Psoas muscle (tissue), 8 donors: ENCODE measurements around the gene PIAS1. TPM values are rescaled to one million over a fixed set of nuclear protein-coding genes. Genes with fewer than 3 reads are reported as not detected.

Experiments
- ATAC-seq, 4 donors: fragments of 200-7000 bp; cut with Tn5 transposase; one replicate each; pipeline ENCODE4 v1.9.1; 2020; ENCODE audit warnings: moderate library complexity in 3 of 4, mild to moderate bottlenecking in 2 of 4
- DNase-seq, 2 donors: peaks; one replicate each; pipeline ENCODE4 v3.0.0-alpha.2; 2020
- H3K27ac ChIP-seq: fragments of 200-600 bp; one replicate; pipeline ENCODE4 v1.8.0; 2022
- H3K27me3 ChIP-seq, 3 donors: fragments of 200-600 bp in 1 of 3; one replicate each; pipeline versions ENCODE4 v1.6.1 to v1.8.0; 2013 to 2022; ENCODE audit warnings: low read length in 2 of 3, mild to moderate bottlenecking in 2 of 3, moderate library complexity in 1 of 3; ENCODE audit not compliant: insufficient read depth in 3 of 3
- H3K36me3 ChIP-seq, 2 donors: fragments of 200-600 bp in 1 of 2; one replicate each; pipeline versions ENCODE4 v1.6.1 to v1.8.0; 2013 to 2022; ENCODE audit warnings: low read depth in 1 of 2, mild to moderate bottlenecking in 1 of 2, moderate library complexity in 1 of 2; ENCODE audit not compliant: insufficient read depth in 1 of 2
- H3K4me1 ChIP-seq: fragments of 200-600 bp; one replicate; pipeline ENCODE4 v1.8.0; 2022
- H3K4me3 ChIP-seq: fragments of 200-600 bp; one replicate; pipeline ENCODE4 v1.8.0; 2022; ENCODE audit warnings: mild to moderate bottlenecking
- H3K9me3 ChIP-seq: fragments of 200-600 bp; one replicate; pipeline ENCODE4 v1.8.0; 2022
- WGBS, 3 donors: extraction: QIAGEN DNeasy Blood & Tissue Kit; methylation state at CpG; one replicate each; pipeline versions ENCODE4 v1.1.6 to v1.1.7; 2013; 5-methylcytosine and 5-hydroxymethylcytosine counted together
- intact Hi-C, 2 donors: fragments of 100-400 bp; cut with DNase I; formaldehyde crosslinking; loops; one replicate each; pipeline versions ENCODE4 v1.11.0 to v1.14.2; 2022
- polyA plus RNA-seq, 3 donors: library from polyadenylated mRNA; stranded (reverse); fragments of 200-250 nt; gene quantifications; one replicate each; pipeline ENCODE4 v1.2.3, GENCODE V29; 2013
- total RNA-seq, 4 donors: library from RNA; stranded (reverse); fragmentation: NEBNext Ultra II Directional in 2 of 4; extraction: Animal tissue kit (Norgen Biotek cat#: 25700) in 2 of 4; gene quantifications; one replicate each; pipeline versions ENCODE4 v1.2.1 to v1.2.4, GENCODE V29; 2021 to 2023
- TF ChIP-seq, protein P1 (sequence below): fragments of 200-600 bp; IDR thresholded peaks from one replicate; pipeline ENCODE4 v1.8.0; 2022; ENCODE audit warnings: antibody characterized with exemption
- donor health status: healthy with polysubstance abuse.
- donor health status: DM: no; HTN: no; CAD: no; lungs with moderate emphysema.
- donor health status: Bipolar disorder and iron deficiency.
- donor health status: healthy.
- donor health status: DM: yes; HTN: yes; CAD: no.
- donor health status: DM: no; HTN: no; CAD: no.
- donor health status: DM: no; HTN: no; CAD: no.
- donor health status: DM: yes; HTN: yes; CAD: no.

The PIAS1 gene
- total and polyA plus RNA-seq, 7 donors, result 4.4 to 28.7 (median 18.2) TPM

DNA sequence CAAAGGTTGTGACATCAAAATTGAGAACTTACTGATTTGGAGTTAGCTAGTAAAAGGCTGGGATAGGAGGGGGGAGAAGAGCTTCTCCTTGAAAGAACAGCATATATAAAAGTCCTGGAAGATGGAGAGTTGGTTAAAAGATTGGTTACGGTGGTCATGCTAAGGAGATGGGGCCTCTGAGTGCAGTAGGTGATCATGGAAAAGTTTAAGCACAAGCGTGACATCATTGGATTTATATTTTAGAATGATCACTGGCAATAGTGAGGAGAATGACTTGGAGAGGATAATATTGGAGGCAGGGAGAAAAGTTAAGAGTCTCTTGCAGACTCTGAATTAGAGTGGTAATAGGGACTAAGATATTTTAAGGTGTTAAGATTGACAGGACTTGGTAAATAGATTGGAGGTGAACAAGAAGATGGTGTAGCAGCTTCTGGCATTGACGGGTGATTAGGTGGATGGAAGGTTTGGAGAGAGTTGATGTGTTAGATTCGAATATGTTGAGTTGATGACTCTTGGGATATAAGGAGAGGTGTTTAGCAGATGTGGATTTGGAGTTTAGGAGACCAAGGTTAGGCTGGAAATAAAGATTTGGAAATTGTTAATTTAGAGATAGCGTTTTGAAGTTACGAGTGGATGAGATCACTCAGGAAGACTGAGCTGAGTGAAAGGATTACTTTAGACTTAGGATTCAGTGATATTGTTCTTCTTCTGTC, 19.6 kb downstream of the PIAS1 start:
- no peak overlapping the region for H3K27ac ChIP-seq
- no peaks in the 10 kb centered on the region for H3K27me3 ChIP-seq
- no peaks in the 10 kb centered on the region for H3K36me3 ChIP-seq
- TF ChIP-seq, protein P1, sequence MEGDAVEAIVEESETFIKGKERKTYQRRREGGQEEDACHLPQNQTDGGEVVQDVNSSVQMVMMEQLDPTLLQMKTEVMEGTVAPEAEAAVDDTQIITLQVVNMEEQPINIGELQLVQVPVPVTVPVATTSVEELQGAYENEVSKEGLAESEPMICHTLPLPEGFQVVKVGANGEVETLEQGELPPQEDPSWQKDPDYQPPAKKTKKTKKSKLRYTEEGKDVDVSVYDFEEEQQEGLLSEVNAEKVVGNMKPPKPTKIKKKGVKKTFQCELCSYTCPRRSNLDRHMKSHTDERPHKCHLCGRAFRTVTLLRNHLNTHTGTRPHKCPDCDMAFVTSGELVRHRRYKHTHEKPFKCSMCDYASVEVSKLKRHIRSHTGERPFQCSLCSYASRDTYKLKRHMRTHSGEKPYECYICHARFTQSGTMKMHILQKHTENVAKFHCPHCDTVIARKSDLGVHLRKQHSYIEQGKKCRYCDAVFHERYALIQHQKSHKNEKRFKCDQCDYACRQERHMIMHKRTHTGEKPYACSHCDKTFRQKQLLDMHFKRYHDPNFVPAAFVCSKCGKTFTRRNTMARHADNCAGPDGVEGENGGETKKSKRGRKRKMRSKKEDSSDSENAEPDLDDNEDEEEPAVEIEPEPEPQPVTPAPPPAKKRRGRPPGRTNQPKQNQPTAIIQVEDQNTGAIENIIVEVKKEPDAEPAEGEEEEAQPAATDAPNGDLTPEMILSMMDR, result no peak
- no peaks in the 10 kb centered on the region for H3K9me3 ChIP-seq
- ATAC-seq, result no peak
- H3K4me1 ChIP-seq, result peaks cover 29% of the 10 kb centered on the region
- no peak overlapping the region for H3K4me3 ChIP-seq
- intact Hi-C loops, result no loop called here
- no peak for DNase-seq
- whole genome bisulfite sequencing, 3 donors, result 83 to 87% (median 85%) methylated on average over 6 of the region's 6 CpGs

DNA sequence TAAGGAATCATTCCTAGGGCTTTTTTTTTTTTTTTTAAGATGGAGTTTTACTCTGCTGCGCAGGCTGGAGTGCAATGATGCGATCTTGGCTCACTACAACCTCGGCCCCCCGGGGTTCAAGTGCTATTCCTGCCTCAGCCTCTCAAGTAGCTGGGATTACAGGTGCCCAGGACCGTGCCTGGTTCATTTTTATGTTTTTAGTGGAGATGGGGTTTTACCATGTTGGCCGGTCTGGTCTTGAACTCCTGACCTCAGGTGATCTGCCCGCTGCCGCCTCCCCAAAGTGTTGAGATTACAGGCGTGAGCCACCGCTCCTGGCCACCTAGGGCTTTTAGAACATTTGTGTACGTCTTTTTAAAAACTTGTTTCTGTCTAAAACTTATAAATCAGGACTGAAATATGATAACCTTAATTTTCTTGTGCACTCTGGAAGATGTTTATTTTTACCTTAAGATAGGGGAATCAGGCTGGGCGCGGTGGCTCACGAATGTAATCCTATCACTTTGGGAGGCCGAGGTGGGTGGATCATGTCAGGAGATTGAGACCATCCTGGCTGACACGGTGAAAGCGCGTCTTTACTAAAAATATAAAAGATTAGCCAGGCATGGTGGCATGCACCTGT, 21.8 kb downstream of the PIAS1 start:
- peaks cover 31% of the 10 kb centered on the region for H3K4me1 ChIP-seq
- H3K27me3 ChIP-seq, result no peaks in the 10 kb centered on the region
- TF ChIP-seq, protein P1, result no peak
- no peak overlapping the region for H3K27ac ChIP-seq
- H3K36me3 ChIP-seq, result no peaks in the 10 kb centered on the region
- WGBS, 3 donors, result 88 to 96% (median 89%) methylated on average over 18 of the region's 18 CpGs
- DNase-seq, result no peak
- H3K9me3 ChIP-seq, result no peaks in the 10 kb centered on the region
- intact Hi-C loops, result no loop called here
- no peak for ATAC-seq
- no peak overlapping the region for H3K4me3 ChIP-seq

DNA sequence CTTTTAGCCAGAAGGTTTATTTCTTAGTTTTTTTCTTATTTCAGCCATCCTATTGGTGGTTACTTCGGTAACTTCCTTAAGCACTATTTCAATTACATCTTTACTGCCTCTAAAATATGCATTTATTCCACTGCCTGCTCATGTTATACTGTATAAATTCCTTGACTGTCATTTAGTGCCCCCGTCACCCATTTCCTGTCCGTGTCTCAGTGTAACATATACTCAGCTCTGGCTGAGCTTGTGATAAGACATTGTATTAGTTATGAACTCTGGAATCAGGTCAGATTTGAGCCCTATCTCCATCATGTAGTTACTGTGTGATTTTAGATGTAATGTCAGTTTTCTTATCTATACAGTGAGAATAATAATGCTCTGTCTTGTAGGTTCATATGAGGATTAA, 24.2 kb downstream of the PIAS1 start:
- ATAC-seq, result no peak
- Histone ChIP-seq H3K27me3 (no peaks in the 10 kb centered on the region), H3K4me3 (no peak overlapping the region), H3K4me1 (peaks cover 55% of the 10 kb centered on the region), H3K9me3 (no peaks in the 10 kb centered on the region), H3K36me3 (no peaks in the 10 kb centered on the region), H3K27ac (no peak overlapping the region)
- intact Hi-C loops, result no loop called here
- 41 to 58% (median 56%) methylated on average over 3 of the region's 3 CpGs for WGBS, 3 donors
- no peak for DNase-seq
- TF ChIP-seq, protein P1, result no peak

DNA sequence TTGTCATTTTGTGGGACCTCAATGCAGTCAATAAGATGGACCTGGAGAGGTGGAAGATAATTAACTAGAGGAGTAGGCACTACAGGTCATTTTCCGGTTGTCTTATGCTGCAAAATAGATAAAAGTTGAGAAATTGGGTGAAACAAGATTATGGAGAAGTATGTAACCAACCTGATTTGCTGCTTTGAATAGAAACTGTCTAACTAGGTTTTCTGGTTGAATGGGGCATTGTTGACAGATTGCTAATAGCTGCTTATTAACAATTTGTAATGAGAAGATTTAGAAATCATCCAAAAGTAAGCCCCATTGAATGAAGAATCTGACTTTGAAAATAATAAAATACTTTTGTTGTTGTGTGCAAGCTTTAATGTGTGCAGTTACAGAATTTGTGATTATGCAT, 26.2 kb downstream of the PIAS1 start:
- no peaks in the 10 kb centered on the region for H3K36me3 ChIP-seq
- WGBS, 3 donors, result 92 to 97% (median 93%) methylated on average over 1 of the region's 1 CpG
- H3K4me1 ChIP-seq, result peaks cover 74% of the 10 kb centered on the region
- ATAC-seq (no peak), DNase-seq (no peak)
- no peaks in the 10 kb centered on the region for H3K27me3 ChIP-seq
- TF ChIP-seq, protein P1, result no peak
- no peaks in the 10 kb centered on the region for H3K9me3 ChIP-seq
- no peak overlapping the region for H3K4me3 ChIP-seq
- H3K27ac ChIP-seq, result no peak overlapping the region
- intact Hi-C loops, result no loop called here
